Transverse colon (tissue), 4 donors: Measurements from ENCODE around the gene LRRN4.

Source experiments
- CTCF ChIP-seq, 5 experiments: fragments of 200-600 bp in 3 of 5; fragments of 450-650 bp in 2 of 5; sonication (generic) in 3 of 5; IDR thresholded peaks; 1 replicate in 2 of 5; 2 replicates in 3 of 5; pipeline ENCODE4 v1.5.1; 2016 to 2017; ENCODE audit warnings: antibody characterized with exemption in 5 of 5, inconsistent platforms in 3 of 5, mild to moderate bottlenecking in 2 of 5, moderate library complexity in 1 of 5
- POLR2A ChIP-seq: fragments of 450-650 bp; IDR thresholded peaks from one replicate; pipeline ENCODE4 v1.6.1; 2016; ENCODE audit warnings: antibody characterized with exemption, mild to moderate bottlenecking, moderate library complexity
- POLR2AphosphoS5 ChIP-seq, 3 donors: sonication (generic); formaldehyde crosslinking; IDR thresholded peaks; one replicate each; pipeline ENCODE4 v1.6.1; 2016; ENCODE audit warnings: antibody characterized with exemption in 3 of 3

- TF ChIP-seq POLR2A = no peak
- no peak for TF ChIP-seq CTCF (IDR thresholded peaks at IDR 0.05)
- no peak for TF ChIP-seq POLR2AphosphoS5 (IDR thresholded peaks at IDR 0.05)
Observed at GRCh38 chr20:6029538-6029937, 24.3 kb downstream of the LRRN4 start.
